ENCODE results near the gene DDX6. TPM values are rescaled to one million over a fixed set of nuclear protein-coding genes. Genes with fewer than 3 reads are reported as not detected.
A peak's percentile ranks its signal among the peaks of the same experiment; 100 is the strongest.
"Not testable (repeated sequence)": the region's sequence is repeated elsewhere in the genome, so short reads cannot be mapped to it uniquely, and the experiment has no call there.

Gene DDX6
- polyA plus RNA-seq, 4 donors: 16.1 to 72.1 (median 22.2) TPM

DNA sequence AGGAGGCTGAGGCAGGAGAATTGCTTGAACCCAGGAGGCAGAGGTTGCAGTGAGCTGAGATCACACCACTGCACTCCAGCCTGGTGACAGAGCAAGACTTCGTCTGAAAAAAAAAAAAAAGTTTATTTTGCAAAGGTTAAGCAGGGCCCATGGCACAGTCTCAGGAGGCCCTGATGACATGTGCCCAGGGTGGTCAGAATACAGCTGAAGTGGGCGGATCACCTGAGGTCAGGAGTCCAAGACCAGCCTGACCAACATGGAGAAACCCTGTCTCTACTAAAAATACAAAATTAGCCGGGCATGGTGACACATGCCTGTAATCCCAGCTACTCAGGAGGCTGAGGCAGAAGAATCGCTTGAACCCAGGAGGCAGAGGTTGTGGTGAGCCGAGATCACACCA, 76.5 kb downstream of the DDX6 start:
- not testable (repeated sequence) for H3K4me1 ChIP-seq (ENCODE audit: control insufficient read depth in 3 of 3, insufficient read depth in 2 of 3, low read depth in 1 of 3, low read length in 2 of 3); H3K9me3 ChIP-seq (ENCODE audit: control insufficient read depth in 2 of 2, insufficient read depth in 1 of 2, low read depth in 1 of 2, low read length in 1 of 2); H3K27ac ChIP-seq (ENCODE audit: low read depth in 1 of 3, low read length in 2 of 3); H3K4me3 ChIP-seq (ENCODE audit: low read depth in 1 of 3, low read length in 3 of 3); H3K27me3 ChIP-seq (ENCODE audit: control insufficient read depth in 3 of 3, insufficient read depth in 3 of 3, low read length in 3 of 3); FAIRE-seq; DNase-seq; H3K36me3 ChIP-seq (ENCODE audit: control insufficient read depth in 3 of 3, insufficient read depth in 2 of 3, low read depth in 1 of 3, low read length in 3 of 3)
- WGBS, 3 donors: 89 to 94% (median 91%) methylated on average over 5 of the region's 5 CpGs

DNA sequence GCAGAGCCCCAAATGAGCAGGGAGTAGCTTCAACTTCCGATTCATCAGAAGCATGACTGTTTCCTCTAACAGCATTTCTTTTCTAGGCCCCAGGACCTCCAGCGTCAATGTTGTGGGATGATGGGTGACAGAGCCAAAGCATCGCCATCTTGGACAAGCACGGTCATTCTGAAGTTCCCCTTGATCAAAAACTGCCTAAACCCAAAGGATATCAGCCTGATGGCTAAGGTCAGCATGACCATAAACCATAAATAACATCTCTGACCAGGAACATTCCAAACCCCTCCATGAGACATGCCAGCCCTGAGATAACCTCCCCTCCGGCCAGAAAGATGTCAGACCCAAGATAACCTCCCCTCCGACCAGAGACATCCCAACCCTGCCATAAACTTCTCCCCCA, 82.7 kb downstream of the DDX6 start:
- peaks cover 0 to 4% (median 0%) of the 10 kb centered on the region in 3 donors for H3K27me3 ChIP-seq (ENCODE audit: control insufficient read depth in 3 of 3, insufficient read depth in 3 of 3, low read length in 3 of 3)
- no peak overlapping the region for H3K4me3 ChIP-seq (ENCODE audit: low read depth in 1 of 3, low read length in 3 of 3)
- 86 to 90% (median 89%) methylated on average over 6 of the region's 6 CpGs for WGBS, 3 donors
- no peak for FAIRE-seq
- H3K36me3 ChIP-seq (ENCODE audit: control insufficient read depth in 3 of 3, insufficient read depth in 2 of 3, low read depth in 1 of 3, low read length in 3 of 3): no peaks in the 10 kb centered on the region
- H3K4me1 ChIP-seq (ENCODE audit: control insufficient read depth in 3 of 3, insufficient read depth in 2 of 3, low read depth in 1 of 3, low read length in 2 of 3): no peaks in the 10 kb centered on the region
- DNase-seq: no peak
- no peak overlapping the region for H3K27ac ChIP-seq (ENCODE audit: low read depth in 1 of 3, low read length in 2 of 3)
- H3K9me3 ChIP-seq (ENCODE audit: control insufficient read depth in 2 of 2, insufficient read depth in 1 of 2, low read depth in 1 of 2, low read length in 1 of 2): no peaks in the 10 kb centered on the region

- no peak for FAIRE-seq
- no peak overlapping the region for H3K27ac ChIP-seq (ENCODE audit: low read depth in 1 of 3, low read length in 2 of 3)
- no peaks in the 10 kb centered on the region for H3K9me3 ChIP-seq (ENCODE audit: control insufficient read depth in 2 of 2, insufficient read depth in 1 of 2, low read depth in 1 of 2, low read length in 1 of 2)
- no peaks in the 10 kb centered on the region for H3K4me1 ChIP-seq (ENCODE audit: control insufficient read depth in 3 of 3, insufficient read depth in 2 of 3, low read depth in 1 of 3, low read length in 2 of 3)
- no peak for DNase-seq
- no peaks in the 10 kb centered on the region for H3K36me3 ChIP-seq (ENCODE audit: control insufficient read depth in 3 of 3, insufficient read depth in 2 of 3, low read depth in 1 of 3, low read length in 3 of 3)
- 84 to 90% (median 89%) methylated on average over 7 of the region's 7 CpGs for WGBS, 3 donors
- H3K27me3 ChIP-seq (ENCODE audit: control insufficient read depth in 3 of 3, insufficient read depth in 3 of 3, low read length in 3 of 3): peaks cover 0 to 4% (median 0%) of the 10 kb centered on the region in 3 donors
- no peak overlapping the region for H3K4me3 ChIP-seq (ENCODE audit: low read depth in 1 of 3, low read length in 3 of 3)
These were observed 84.5 kb downstream of the DDX6 start for GRCh38 chr11:118706546-118706825.

- Histone ChIP-seq H3K27ac (ENCODE audit: low read depth in 1 of 3, low read length in 2 of 3) (no peak overlapping the region), H3K27me3 (ENCODE audit: control insufficient read depth in 3 of 3, insufficient read depth in 3 of 3, low read length in 3 of 3) (peaks cover 0 to 4% (median 0%) of the 10 kb centered on the region in 3 donors), H3K4me3 (ENCODE audit: low read depth in 1 of 3, low read length in 3 of 3) (no peak overlapping the region), H3K9me3 (ENCODE audit: control insufficient read depth in 2 of 2, insufficient read depth in 1 of 2, low read depth in 1 of 2, low read length in 1 of 2) (no peaks in the 10 kb centered on the region), H3K4me1 (ENCODE audit: control insufficient read depth in 3 of 3, insufficient read depth in 2 of 3, low read depth in 1 of 3, low read length in 2 of 3) (no peaks in the 10 kb centered on the region), H3K36me3 (ENCODE audit: control insufficient read depth in 3 of 3, insufficient read depth in 2 of 3, low read depth in 1 of 3, low read length in 3 of 3) (no peaks in the 10 kb centered on the region)
- DNase-seq (no peak), FAIRE-seq (no peak)
- WGBS, 3 donors: 65 to 77% (median 76%) methylated on average over 12 of the region's 12 CpGs
These were observed 85.0 kb downstream of the DDX6 start for GRCh38 chr11:118705791-118706545.

DNA sequence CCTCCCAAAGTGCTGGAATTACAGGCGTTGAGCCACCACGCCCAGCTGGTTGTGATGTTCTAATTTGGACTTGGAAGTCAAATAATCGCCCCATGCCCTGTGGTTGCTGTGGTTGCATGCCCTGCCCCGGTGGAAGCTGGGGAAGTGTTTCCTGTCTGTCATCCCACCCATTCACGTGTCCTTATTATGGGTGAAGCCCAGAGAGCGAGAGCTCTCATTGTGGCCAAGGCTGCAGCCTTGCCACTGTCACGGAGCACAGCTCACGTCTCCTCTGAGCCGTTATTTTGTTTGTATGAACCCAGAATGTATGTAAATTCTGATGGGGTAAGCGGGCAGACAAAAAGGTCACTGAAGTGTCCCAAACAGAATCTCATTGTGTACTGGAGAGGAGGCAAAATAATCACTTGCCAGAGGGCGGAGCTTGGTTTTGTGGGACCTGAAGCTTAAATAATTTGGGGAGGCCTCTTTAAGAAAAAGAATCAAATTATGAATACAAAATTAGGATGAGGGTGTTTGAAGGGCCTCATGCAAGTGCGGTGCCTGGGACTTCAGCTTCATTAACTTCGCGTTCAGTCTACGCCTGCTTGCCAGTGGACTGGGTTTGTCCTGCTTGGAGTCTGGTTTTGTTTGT, 85.7 kb downstream of the DDX6 start:
- WGBS, 3 donors: 46 to 53% (median 47%) methylated on average over 15 of the region's 15 CpGs
- Histone ChIP-seq H3K9me3 (ENCODE audit: control insufficient read depth in 2 of 2, insufficient read depth in 1 of 2, low read depth in 1 of 2, low read length in 1 of 2) (peaks cover 0 to 6% of the 10 kb centered on the region in 2 donors), H3K4me3 (ENCODE audit: low read depth in 1 of 3, low read length in 3 of 3) (no peak overlapping the region), H3K4me1 (ENCODE audit: control insufficient read depth in 3 of 3, insufficient read depth in 2 of 3, low read depth in 1 of 3, low read length in 2 of 3) (no peaks in the 10 kb centered on the region), H3K27me3 (ENCODE audit: control insufficient read depth in 3 of 3, insufficient read depth in 3 of 3, low read length in 3 of 3) (peaks cover 0 to 4% (median 0%) of the 10 kb centered on the region in 3 donors), H3K27ac (ENCODE audit: low read depth in 1 of 3, low read length in 2 of 3) (no peak overlapping the region), H3K36me3 (ENCODE audit: control insufficient read depth in 3 of 3, insufficient read depth in 2 of 3, low read depth in 1 of 3, low read length in 3 of 3) (no peaks in the 10 kb centered on the region)
- FAIRE-seq (no peak), DNase-seq (no peak)

DNA sequence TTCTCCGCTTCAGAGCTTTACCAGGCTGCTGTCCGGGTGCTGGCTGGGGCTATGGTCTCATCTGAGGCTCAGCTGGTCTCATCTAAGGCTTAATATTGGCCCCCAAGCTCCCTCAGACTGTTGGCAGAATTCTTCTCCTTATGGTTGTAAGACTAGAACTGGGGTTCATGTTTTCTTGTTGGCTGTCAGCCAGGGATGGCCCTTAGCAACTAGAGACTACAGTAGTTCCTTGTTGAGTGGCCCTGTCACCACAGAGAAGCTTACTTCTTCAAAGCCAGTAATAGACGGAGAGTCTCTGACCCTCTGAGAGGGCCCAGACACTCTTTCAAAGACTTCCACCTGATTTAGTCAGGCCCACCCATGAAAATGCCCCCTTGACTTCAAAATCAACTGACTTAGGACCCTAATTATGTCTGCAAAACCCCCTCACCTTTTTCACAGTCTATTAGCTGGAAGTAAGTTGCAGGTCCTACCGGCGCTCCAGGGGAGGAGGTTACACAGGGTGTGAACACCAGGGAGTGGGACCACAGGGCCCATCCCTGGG, 87.3 kb downstream of the DDX6 start:
- DNase-seq (no peak), FAIRE-seq (no peak)
- Histone ChIP-seq H3K27me3 (ENCODE audit: control insufficient read depth in 3 of 3, insufficient read depth in 3 of 3, low read length in 3 of 3) (peaks cover 0 to 4% (median 0%) of the 10 kb centered on the region in 3 donors), H3K4me1 (ENCODE audit: control insufficient read depth in 3 of 3, insufficient read depth in 2 of 3, low read depth in 1 of 3, low read length in 2 of 3) (no peaks in the 10 kb centered on the region), H3K9me3 (ENCODE audit: control insufficient read depth in 2 of 2, insufficient read depth in 1 of 2, low read depth in 1 of 2, low read length in 1 of 2) (peaks cover 0 to 7% of the 10 kb centered on the region in 2 donors), H3K27ac (ENCODE audit: low read depth in 1 of 3, low read length in 2 of 3) (no peak overlapping the region), H3K4me3 (ENCODE audit: low read depth in 1 of 3, low read length in 3 of 3) (no peak overlapping the region), H3K36me3 (ENCODE audit: control insufficient read depth in 3 of 3, insufficient read depth in 2 of 3, low read depth in 1 of 3, low read length in 3 of 3) (no peaks in the 10 kb centered on the region)
- WGBS, 3 donors: 93 to 96% (median 94%) methylated on average over 5 of the region's 5 CpGs

- H3K27me3 ChIP-seq (ENCODE audit: control insufficient read depth in 3 of 3, insufficient read depth in 3 of 3, low read length in 3 of 3): no peaks in the 10 kb centered on the region
- FAIRE-seq: no peak
- H3K9me3 ChIP-seq (ENCODE audit: control insufficient read depth in 2 of 2, insufficient read depth in 1 of 2, low read depth in 1 of 2, low read length in 1 of 2): peaks cover 0 to 7% of the 10 kb centered on the region in 2 donors
- WGBS, 3 donors: 82 to 83% (median 82%) methylated on average over 7 of the region's 7 CpGs
- peak overlapping the region in 1 of 3 donors; percentile 54 for H3K27ac ChIP-seq (ENCODE audit: low read depth in 1 of 3, low read length in 2 of 3)
- no peaks in the 10 kb centered on the region for H3K36me3 ChIP-seq (ENCODE audit: control insufficient read depth in 3 of 3, insufficient read depth in 2 of 3, low read depth in 1 of 3, low read length in 3 of 3)
- DNase-seq: peak in 1 of 2 donors; percentile 48
- H3K4me1 ChIP-seq (ENCODE audit: control insufficient read depth in 3 of 3, insufficient read depth in 2 of 3, low read depth in 1 of 3, low read length in 2 of 3): no peaks in the 10 kb centered on the region
- H3K4me3 ChIP-seq (ENCODE audit: low read depth in 1 of 3, low read length in 3 of 3): no peak overlapping the region
These were observed 91.3 kb downstream of the DDX6 start for GRCh38 chr11:118699506-118700220.
